ENCODE measurements around the gene RECK.

DNA sequence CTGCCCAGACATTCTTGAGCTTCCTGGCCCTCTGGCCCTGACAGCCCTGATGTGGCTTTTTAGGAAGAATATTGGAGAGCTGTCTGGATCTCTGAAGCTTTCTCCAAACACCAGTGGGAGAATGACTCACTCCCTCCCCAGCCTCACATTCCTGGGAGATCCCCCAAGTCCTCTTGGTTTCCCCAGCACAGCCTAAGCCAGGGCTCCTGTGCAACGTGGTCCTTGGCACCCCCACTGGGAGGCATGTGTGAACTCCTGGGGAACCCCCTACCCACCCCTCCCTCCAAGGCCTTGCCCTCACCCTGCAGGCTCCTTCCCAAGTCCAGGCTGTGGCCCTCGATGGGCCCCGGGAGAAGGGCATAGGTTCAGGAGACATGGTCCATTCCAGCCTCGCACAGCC is 112.5 kb downstream of the RECK start:
- TF ChIP-seq CTCF (IDR thresholded peaks at IDR 0.05), result no peak
- no peak for TF ChIP-seq POLR2A (IDR thresholded peaks at IDR 0.05)

Measured in breast epithelium (tissue), 3 donors.